Parathyroid adenoma (tissue), 2 donors: ENCODE results near the gene DYRK3.

Experiments used
- H2AFZ ChIP-seq: fragments of 300-600 bp; sonication (generic); one replicate; pipeline ENCODE4 v1.7.0; 2017; ENCODE audit warnings: antibody characterized with exemption, mild to moderate bottlenecking
- H3K27ac ChIP-seq: fragments of 300-600 bp; sonication (generic); one replicate; pipeline ENCODE4 v1.7.0; 2017
- H3K27me3 ChIP-seq: fragments of 300-600 bp; sonication (generic); one replicate; pipeline ENCODE4 v1.7.0; 2017; ENCODE audit warnings: low read length; ENCODE audit not compliant: control insufficient read depth, insufficient read depth
- H3K36me3 ChIP-seq: fragments of 300-600 bp; sonication (generic); one replicate; pipeline ENCODE4 v1.7.0; 2017; ENCODE audit warnings: low read length; ENCODE audit not compliant: control insufficient read depth, insufficient read depth
- H3K4me1 ChIP-seq: fragments of 300-600 bp; sonication (generic); one replicate; pipeline ENCODE4 v1.7.0; 2017; ENCODE audit warnings: control low read depth
- H3K4me2 ChIP-seq: fragments of 300-600 bp; sonication (generic); one replicate; pipeline ENCODE4 v1.7.0; 2017; ENCODE audit warnings: low read length
- H3K4me3 ChIP-seq: fragments of 300-600 bp; sonication (generic); one replicate; pipeline ENCODE4 v1.7.0; 2017; ENCODE audit warnings: low read depth, low read length
- H3K79me2 ChIP-seq: fragments of 300-600 bp; sonication (generic); one replicate; pipeline ENCODE4 v1.7.0; 2017; ENCODE audit warnings: control low read depth
- H3K9ac ChIP-seq: fragments of 300-600 bp; sonication (generic); one replicate; pipeline ENCODE4 v1.7.0; 2017; ENCODE audit warnings: mild to moderate bottlenecking
- H3K9me3 ChIP-seq: fragments of 300-600 bp; sonication (generic); one replicate; pipeline ENCODE4 v1.7.0; 2017; ENCODE audit warnings: low read length; ENCODE audit not compliant: control insufficient read depth
- TF ChIP-seq, protein P1 (sequence below): fragments of 300-600 bp; sonication (generic); IDR thresholded peaks from one replicate; pipeline ENCODE4 v1.7.0; 2017; ENCODE audit warnings: antibody characterized with exemption, mild to moderate bottlenecking
- donor health status: primary hyperparathyroidism.

DYRK3 gene

DNA sequence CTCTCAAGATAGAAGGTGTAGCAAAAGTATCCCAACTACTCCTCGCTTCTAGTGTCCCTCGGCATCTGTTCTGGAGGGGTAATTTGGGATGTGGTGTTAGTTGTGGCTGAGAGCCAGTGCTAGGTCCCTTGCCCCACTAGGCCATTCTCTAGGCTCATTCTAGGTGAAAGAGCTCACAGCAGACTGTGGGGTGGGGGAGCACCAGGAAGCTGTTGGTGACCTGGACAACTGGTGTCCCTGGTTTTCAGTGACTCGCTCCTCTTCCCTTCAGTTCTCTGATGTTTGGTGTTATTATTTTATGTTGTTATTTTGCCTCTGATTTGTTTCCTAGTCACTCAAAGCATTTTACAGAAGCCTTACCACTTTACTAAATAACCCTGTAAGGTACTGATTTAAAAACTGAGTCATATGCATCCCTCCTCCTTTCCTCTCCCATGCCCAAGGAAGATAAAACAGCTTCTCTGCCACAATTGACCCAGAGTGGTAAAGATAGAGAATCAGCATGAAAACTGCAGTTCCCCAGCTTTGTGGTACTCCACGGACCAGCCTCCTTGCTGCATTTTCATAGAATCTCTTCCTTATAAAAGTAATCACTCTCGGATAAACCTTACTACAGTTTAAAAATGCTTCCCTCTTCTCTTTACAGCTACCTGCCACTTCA, 14.1 kb downstream of the DYRK3 start:
- Histone ChIP-seq H3K79me2 (no peaks in the 10 kb centered on the region), H3K4me3 (no peak overlapping the region), H3K27ac (no peak overlapping the region)

DNA sequence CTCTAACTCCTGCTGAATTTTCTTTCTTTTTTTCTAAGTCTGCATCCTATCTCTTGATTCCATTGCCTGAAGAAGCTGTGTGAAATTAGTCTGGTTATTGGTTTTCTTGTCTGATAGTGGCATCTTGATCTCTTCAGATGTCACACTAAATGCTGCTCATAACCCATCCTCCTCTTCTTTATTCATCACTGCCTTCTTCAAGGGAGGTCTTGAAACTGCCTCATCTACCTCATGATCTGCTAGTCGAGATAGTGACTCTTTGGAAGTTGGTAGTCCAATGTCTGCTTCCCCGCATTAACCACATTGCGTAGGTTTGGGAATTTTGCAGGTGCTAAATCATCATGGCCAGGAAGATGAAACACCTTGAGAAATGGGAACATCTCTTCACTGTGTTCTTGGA, 15.7 kb downstream of the DYRK3 start:
- no peaks in the 10 kb centered on the region for H3K4me1 ChIP-seq
- H3K9me3 ChIP-seq = no peaks in the 10 kb centered on the region
- TF ChIP-seq, protein P1, sequence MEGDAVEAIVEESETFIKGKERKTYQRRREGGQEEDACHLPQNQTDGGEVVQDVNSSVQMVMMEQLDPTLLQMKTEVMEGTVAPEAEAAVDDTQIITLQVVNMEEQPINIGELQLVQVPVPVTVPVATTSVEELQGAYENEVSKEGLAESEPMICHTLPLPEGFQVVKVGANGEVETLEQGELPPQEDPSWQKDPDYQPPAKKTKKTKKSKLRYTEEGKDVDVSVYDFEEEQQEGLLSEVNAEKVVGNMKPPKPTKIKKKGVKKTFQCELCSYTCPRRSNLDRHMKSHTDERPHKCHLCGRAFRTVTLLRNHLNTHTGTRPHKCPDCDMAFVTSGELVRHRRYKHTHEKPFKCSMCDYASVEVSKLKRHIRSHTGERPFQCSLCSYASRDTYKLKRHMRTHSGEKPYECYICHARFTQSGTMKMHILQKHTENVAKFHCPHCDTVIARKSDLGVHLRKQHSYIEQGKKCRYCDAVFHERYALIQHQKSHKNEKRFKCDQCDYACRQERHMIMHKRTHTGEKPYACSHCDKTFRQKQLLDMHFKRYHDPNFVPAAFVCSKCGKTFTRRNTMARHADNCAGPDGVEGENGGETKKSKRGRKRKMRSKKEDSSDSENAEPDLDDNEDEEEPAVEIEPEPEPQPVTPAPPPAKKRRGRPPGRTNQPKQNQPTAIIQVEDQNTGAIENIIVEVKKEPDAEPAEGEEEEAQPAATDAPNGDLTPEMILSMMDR = no peak
- no peaks in the 10 kb centered on the region for H3K27me3 ChIP-seq
- H3K36me3 ChIP-seq = no peaks in the 10 kb centered on the region
- H2AFZ ChIP-seq = no peak overlapping the region
- no peak overlapping the region for H3K27ac ChIP-seq
- H3K9ac ChIP-seq = no peak overlapping the region
- no peak overlapping the region for H3K4me3 ChIP-seq
- no peak overlapping the region for H3K4me2 ChIP-seq
- H3K79me2 ChIP-seq = no peaks in the 10 kb centered on the region

More for the DNA sequence above, 14.1 kb downstream of the DYRK3 start:
- Histone ChIP-seq H3K27me3 (no peaks in the 10 kb centered on the region), H3K9ac (no peak overlapping the region), H3K4me2 (no peak overlapping the region), H3K4me1 (no peaks in the 10 kb centered on the region), H2AFZ (no peak overlapping the region), H3K36me3 (no peaks in the 10 kb centered on the region), H3K9me3 (no peaks in the 10 kb centered on the region)
- TF ChIP-seq, protein P1 = no peak

- Histone ChIP-seq H3K9me3 (no peaks in the 10 kb centered on the region), H3K4me2 (no peak overlapping the region), H2AFZ (no peak overlapping the region), H3K36me3 (no peaks in the 10 kb centered on the region), H3K4me1 (no peaks in the 10 kb centered on the region), H3K9ac (no peak overlapping the region), H3K27ac (no peak overlapping the region), H3K79me2 (no peaks in the 10 kb centered on the region), H3K27me3 (no peaks in the 10 kb centered on the region), H3K4me3 (no peak overlapping the region)
- TF ChIP-seq, protein P1 = no peak
These were observed 16.9 kb downstream of the DYRK3 start for GRCh38 chr1:206651958-206652890.

DNA sequence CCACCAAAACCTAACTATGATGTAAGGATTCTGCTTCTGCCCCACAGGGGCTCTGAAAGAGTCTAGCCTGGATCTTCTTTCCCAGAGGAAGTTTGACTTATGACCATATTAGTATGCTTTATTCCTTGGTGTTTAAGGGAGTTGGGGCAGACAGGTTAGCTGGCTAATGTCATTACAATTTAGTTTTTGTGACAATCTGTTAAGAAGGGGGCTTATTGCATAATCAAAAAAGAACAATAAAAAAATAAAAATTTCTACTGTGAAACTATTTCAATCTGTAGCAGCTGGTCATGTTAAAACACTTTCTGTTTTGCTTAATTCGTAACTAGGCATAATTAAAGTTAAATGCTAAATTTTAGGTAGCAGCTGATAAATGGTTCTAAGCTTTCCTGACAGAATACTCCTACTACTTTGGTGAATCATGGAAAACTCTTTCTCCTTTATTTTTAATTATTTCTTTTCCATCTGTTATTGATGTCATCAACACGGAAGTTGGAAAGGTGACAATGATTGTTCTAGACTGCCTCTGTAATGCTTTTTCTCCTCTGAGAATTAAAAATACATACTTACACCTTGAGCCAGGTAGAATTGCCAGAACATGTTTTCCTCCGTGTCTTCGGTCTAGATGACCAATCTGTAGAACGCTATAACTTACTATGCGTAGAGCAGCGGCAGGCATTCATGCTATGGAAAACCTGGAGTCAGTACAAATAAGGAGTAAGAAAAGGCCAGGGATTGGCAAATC, 18.6 kb downstream of the DYRK3 start:
- Histone ChIP-seq H2AFZ (no peak overlapping the region), H3K36me3 (no peaks in the 10 kb centered on the region), H3K4me2 (no peak overlapping the region), H3K9ac (no peak overlapping the region), H3K27ac (no peak overlapping the region), H3K9me3 (no peaks in the 10 kb centered on the region), H3K79me2 (no peaks in the 10 kb centered on the region), H3K4me1 (no peaks in the 10 kb centered on the region), H3K27me3 (no peaks in the 10 kb centered on the region), H3K4me3 (no peak overlapping the region)
- TF ChIP-seq, protein P1 = no peak
